ENCODE measurements around the gene CHST1.

The CHST1 gene

GRCh38 chr11:45605051-45605450 is 60.4 kb downstream of the CHST1 start:
- no peak for DNase-seq

GRCh38 chr11:45603946-45604682 is 61.3 kb downstream of the CHST1 start:
- no peak for DNase-seq

GRCh38 chr11:45599161-45599943 is 66.1 kb downstream of the CHST1 start:
- no peak for DNase-seq

Measured in C1 segment of cervical spinal cord (tissue), 14 donors.